NCI-H1436 (cell line): ENCODE results near the gene ELMO2.
"Not testable (repeated sequence)": the region's sequence is repeated elsewhere in the genome, so short reads cannot be mapped to it uniquely, and the experiment has no call there.

Experiments
- DNase-seq: peaks from one replicate; lab custom pipeline; 2025; lab: John Stamatoyannopoulos, UW

ELMO2 gene

DNA sequence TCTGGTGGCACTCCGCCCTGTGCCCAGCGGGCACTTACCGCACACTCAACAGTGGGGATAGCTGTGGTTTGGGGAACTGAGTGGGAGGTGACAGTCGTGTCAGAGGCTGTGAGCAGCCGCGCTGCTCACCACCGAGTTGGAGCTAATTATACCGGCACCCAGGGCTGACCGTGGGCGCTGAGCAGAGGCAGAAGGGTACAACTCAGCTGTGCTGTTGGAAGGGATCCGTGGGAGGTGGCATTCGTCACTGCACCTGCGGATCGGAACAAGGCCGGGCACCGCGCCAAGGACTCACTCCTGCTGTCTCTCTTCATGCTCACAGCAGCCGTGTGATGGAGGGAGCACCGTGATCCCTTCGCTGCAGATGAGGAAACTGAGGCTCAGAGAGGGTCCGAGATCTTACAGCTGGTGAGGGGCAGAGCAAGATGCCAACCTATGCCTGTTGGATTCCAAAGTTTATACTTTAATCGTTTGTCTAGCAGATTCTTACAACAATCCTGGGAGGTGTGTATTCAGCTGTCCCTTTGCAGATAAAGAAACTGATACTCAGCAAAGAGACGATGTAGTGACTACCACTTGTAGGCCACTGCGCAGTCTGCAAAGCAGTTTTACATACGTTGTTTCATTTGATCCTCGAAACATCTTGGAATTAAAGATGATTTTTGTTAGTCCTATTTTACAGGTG is 713 bp upstream of the ELMO2 start:
- DNase-seq: peak; percentile 65

DNA sequence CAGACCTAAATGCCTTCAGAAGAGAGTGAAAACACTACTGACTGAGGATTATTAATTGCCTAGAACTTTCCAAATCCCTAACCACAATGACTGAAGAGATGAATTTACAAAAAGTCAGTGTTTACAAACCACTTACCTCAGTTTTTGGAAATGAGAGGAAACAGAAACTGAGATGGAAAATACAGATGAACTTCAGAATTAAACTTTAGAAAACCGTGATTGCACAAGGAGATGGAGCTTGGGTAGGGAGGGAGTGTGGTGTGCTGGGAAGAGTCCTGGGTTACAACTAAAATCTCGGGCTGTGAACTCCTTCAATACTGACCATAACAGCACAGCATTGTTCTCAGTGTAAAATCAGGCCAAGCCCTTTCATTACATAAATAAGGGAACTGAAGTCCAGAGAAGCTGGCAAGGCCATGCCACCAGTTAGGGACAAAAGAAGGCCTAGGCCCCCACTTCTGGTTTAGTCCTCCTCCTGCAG is 4.0 kb downstream of the ELMO2 start:
- DNase-seq: no peak

DNA sequence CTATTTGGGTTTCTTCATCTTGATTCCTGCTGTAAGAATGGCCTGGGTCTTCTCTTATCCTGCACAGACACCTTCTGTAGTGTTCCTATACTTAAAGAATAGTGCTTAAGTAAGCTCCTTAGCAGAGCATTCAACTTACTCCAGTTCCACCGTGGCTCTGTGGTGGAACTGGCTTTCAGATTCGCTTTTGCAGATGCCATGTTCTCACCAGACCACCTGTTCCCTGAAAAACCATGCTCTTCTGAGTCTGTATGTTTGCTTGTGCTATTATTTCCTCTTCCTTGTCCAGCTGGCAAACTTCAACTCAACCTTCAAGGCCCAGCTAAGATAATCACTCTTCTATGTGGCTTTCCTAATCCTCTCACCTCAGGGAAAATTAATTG is 4.9 kb downstream of the ELMO2 start:
- no peak for DNase-seq

GRCh38 chr20:46400828-46401477 is 5.5 kb downstream of the ELMO2 start:
- DNase-seq: no peak

GRCh38 chr20:46400253-46400652 is 6.2 kb downstream of the ELMO2 start:
- no peak for DNase-seq

- no peak for DNase-seq
These were observed 7.0 kb downstream of the ELMO2 start for GRCh38 chr20:46399401-46399800.

DNA sequence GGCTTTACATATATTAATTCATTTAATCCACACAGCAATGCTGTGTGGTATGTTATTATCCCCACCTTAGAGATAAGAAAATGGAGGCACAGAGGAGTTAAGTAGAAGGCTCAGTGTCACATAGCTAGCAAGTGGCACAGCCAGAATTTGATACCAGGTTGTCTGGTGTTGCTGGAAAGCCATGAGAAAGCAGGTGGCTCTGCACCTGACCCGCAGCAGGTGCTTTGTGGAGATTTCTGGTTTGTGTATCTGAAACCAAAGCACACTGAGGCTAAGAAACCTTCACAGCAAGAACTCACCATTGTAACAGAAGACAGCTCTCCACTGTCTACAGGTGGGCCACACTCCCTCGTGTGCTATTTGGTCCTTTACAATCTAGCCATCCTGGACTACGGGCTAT is 7.5 kb downstream of the ELMO2 start:
- DNase-seq: no peak

DNA sequence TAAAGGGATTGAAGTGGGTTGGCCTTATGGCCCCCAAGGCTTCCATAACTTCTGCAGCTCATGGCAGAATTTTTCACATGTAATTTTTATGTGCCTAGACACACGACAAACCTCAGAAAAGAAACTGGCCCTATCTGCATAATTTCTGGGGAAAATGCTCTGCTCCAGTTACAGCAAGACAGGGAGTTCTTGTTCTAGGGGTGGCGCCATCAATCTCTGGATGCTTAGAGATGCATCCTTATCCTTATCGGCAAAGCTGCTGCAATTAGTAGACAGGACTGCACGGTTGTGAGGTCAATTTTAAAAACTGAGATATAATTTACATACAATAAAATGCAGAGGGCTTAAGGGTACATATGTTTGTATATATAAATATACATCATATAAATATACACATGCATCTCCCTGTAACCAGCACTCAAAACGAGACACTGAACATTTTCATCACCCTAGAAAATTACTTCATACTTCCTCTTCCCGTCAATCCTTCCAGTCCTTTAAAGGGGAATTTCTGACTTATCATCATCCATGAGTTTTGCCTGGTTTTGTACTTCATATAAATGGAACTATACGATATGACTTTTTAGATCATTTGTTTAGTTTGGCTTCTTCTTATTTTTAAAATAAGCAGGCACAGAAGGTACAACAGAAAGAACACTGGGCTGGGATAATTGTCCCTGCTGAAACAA is 10.2 kb downstream of the ELMO2 start:
- DNase-seq: no peak

DNA sequence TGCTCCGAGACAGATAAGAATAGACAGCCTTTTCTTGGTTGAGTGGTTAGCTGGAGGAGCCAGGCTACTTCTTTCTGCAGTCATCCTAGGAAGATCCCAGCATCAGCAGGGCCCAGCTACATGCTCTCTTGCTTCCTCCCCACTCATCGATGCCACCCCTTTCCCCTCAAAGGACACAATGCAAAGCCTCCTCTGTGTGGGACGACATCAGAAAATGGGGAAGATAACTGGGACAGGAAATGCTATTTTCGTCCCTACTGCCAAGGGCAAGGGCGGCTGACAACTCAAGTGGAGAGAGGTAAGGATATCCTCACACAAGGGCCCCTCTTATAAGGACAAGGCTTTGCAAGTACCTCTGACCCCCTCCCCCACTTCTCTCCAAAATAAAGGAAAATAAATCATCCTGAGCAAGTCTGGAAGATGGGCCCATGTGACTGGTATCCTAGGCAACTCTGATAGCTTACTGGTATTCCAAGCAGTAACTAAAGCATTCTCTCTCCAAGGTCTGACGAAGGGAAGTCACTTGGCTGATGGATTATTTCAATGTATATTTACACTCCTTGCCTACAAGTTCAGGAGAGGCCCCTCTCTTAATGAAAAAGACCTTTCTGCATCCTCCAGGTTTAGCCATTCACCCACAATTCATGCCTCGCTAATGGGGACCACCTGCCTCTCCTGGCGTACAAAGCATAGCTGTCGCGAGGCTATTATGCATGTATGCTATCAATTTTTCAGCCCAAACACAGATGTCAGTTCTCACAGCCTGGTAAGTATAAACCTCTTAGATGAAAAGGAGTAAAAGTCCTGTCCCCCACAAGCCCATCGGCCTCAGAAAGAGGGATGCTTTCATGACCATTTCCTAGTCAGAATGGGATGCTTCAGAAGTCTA is 11.3 kb downstream of the ELMO2 start:
- no peak for DNase-seq

- no peak for DNase-seq
These were observed 12.4 kb downstream of the ELMO2 start for GRCh38 chr20:46393967-46394366.

- no peak for DNase-seq
These were observed 17.5 kb downstream of the ELMO2 start for GRCh38 chr20:46388937-46389336.

DNA sequence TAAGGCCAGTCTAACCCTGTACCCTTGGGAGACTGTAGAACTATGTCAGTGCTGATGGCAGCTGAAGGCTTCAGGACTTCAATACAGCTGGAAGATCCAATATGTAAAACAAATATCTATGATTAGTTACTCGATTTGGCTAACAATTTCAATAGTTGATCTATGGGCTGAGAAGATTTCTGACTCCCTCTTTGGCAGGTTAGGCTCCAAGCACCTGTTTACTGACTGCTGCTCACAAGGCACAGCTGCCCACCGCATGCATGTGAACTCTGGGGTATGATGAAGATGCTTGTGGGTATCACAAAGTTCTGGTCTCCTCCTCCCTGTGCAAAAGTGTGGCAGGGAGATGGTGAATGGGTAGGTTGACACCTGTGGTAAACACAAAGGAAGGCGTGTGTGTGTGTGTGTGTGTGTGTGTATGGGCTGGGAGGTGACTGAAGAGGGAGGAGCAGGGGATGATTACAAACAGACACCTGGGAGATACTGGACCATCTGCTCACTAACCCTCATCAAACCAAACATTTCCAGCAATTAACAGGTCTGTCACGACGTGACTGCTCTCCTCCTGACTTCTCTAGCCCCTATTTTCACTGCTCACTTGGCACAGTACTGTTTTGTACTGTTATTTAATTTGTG is 18.1 kb downstream of the ELMO2 start:
- DNase-seq: no peak

GRCh38 chr20:46387054-46387453 is 19.4 kb downstream of the ELMO2 start:
- not testable (repeated sequence) for DNase-seq

DNA sequence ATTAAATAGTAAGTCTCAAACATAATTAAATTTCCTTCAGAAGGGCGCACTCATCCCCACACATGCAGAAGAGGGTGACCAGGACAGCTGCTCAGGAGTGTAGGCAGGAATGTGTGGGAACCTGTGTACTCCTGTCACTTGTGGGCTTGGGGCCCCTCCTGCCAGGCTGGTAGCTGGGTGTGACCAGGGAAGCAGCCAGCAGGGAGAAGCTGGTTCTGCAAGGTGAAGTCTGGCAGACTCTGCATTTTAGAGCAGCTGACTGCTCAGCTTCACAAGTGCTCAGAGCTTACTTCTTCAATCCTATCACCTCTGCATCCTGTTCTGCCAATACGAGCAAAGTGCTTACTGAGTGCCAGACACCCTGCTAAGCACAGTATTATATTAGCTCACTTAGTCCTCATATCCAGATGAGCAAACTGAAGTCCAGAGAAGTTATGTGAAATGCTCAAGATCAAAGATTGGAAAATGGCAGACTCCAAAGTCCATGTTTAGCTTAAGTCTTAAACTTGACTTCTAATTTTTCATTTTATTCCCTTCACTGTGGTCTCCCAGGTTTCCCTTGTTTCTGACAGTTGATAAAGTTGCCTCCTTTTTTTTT is 27.9 kb downstream of the ELMO2 start:
- no peak for DNase-seq

GRCh38 chr20:46377518-46377917 is 28.9 kb downstream of the ELMO2 start:
- no peak for DNase-seq

DNA sequence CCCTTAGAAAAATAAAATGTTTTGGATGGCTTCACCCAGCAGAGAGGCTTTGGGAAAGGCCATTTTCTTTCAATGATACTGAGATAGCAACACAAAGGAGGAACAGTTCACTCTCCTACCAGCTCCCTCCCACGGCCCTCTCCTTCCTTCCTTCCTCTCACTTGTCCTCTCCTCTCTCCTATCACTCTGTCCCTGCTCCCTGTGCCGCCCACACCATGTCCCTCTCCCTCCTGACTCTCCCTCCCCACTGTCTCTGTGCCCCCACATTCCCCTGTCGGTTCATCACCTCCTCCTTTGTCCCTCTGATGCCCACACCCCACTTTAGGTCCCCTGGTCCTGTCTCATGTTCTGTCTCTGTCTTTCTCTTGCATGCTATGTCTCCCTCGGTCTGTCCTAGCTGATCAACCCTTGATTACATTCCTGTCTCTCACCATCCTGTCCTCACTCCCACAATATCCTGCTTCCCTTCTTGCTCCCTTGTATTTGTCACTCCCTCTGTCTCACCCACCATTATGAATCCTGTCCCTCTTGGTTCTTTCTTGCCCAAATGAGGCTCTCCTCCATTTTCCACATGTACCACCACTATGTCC is 30.1 kb downstream of the ELMO2 start:
- no peak for DNase-seq

- DNase-seq: no peak
These were observed 30.6 kb downstream of the ELMO2 start for GRCh38 chr20:46375771-46376170.

GRCh38 chr20:46374383-46374782 is 32.0 kb downstream of the ELMO2 start:
- no peak for DNase-seq

GRCh38 chr20:46371656-46372055 is 34.8 kb downstream of the ELMO2 start:
- DNase-seq: no peak

DNA sequence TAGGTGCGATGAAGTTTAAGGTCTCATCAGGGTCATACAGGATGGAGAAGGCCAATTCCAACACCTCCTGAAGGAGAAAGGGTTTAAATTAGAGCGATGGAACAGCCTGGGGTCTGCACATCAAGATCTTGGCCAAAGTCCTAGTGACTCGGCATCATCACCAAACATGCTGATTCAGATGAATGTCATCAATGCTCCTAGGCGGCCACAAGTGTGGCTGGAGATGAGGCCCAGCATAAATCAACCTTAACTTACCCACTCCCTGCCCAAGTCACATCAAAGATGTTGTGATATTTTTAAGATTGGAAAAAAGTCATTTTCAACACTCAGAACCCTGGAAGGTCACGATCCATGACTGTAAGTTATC is 37.5 kb downstream of the ELMO2 start:
- DNase-seq: no peak
